Hepatocyte (in vitro differentiated cells): Measurements from ENCODE around the gene GJB6.

Experiments
- EZH2 ChIP-seq: fragments of 200-600 bp; sonication (generic); IDR thresholded peaks from 2 replicates; pipeline ENCODE4 v1.6.1; 2016; ENCODE audit warnings: antibody characterized with exemption, mild to moderate bottlenecking, borderline replicate concordance
- TF ChIP-seq, protein P1 (sequence below): fragments of 200-600 bp; sonication (generic); IDR thresholded peaks from 2 replicates; pipeline ENCODE4 v1.5.1; 2016; ENCODE audit warnings: antibody characterized with exemption, mild to moderate bottlenecking; ENCODE audit not compliant: poor library complexity

DNA sequence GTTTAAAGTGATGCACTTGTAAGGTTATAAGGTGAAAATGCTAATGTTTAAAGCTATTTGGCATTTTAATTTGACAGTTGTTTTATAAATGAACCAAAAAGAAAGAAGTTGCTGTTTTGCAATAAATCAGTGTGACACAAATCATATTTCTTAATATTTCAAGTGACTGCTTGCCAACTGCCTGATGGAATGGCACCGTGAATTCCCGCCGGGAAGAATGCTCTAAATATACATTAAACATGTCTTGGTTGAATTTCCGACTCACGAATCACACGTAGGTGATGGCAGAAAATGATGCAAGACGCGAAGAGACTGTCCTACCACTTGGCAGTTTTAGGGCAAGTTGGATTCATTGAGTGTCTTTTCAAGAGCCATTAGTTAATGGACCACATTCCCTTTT lies 36.3 kb downstream of the GJB6 start:
- no peak for TF ChIP-seq EZH2
- TF ChIP-seq, protein P1, sequence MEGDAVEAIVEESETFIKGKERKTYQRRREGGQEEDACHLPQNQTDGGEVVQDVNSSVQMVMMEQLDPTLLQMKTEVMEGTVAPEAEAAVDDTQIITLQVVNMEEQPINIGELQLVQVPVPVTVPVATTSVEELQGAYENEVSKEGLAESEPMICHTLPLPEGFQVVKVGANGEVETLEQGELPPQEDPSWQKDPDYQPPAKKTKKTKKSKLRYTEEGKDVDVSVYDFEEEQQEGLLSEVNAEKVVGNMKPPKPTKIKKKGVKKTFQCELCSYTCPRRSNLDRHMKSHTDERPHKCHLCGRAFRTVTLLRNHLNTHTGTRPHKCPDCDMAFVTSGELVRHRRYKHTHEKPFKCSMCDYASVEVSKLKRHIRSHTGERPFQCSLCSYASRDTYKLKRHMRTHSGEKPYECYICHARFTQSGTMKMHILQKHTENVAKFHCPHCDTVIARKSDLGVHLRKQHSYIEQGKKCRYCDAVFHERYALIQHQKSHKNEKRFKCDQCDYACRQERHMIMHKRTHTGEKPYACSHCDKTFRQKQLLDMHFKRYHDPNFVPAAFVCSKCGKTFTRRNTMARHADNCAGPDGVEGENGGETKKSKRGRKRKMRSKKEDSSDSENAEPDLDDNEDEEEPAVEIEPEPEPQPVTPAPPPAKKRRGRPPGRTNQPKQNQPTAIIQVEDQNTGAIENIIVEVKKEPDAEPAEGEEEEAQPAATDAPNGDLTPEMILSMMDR: no peak
